ENCODE results near the gene APH1B. TPM values are rescaled to one million over a fixed set of nuclear protein-coding genes. Genes with fewer than 3 reads are reported as not detected.
A peak's percentile ranks its signal among the peaks of the same experiment; 100 is the strongest.

The APH1B gene
- total and polyA plus RNA-seq, 3 experiments from 2014 or later = 6.7 to 13.1 (median 9.2) TPM

- ChIA-PET POLR2A (no interaction called here), CTCF (no interaction called here)
- no peak for DNase-seq
- H3K27me3 Mint-ChIP-seq = peaks cover 10 to 23% of the 10 kb centered on the region in 2 donors
- no peaks in the 10 kb centered on the region for H3K4me1 ChIP-seq (ENCODE audit: insufficient read depth, low read length)
- no peaks in the 10 kb centered on the region for H3K36me3 ChIP-seq (ENCODE audit: insufficient read depth, low read length)
- no peak overlapping the region for H3K4me3 Mint-ChIP-seq
- no peak overlapping the region for H3K27ac Mint-ChIP-seq
- H3K27ac ChIP-seq (ENCODE audit: low read depth, low read length) = no peak overlapping the region
- no peaks in the 10 kb centered on the region for H3K4me1 Mint-ChIP-seq
- H3K9me3 ChIP-seq (ENCODE audit: low read length) = no peaks in the 10 kb centered on the region
- no peaks in the 10 kb centered on the region for H3K27me3 ChIP-seq (ENCODE audit: insufficient read depth, low read length, poor library complexity, severe bottlenecking)
- no peak overlapping the region for H3K4me3 ChIP-seq (ENCODE audit: low read length)
- no peaks in the 10 kb centered on the region for H3K36me3 Mint-ChIP-seq
- H3K9me3 Mint-ChIP-seq = peaks cover 0 to 3% (median 0%) of the 10 kb centered on the region in 5 donors
These were observed 73.8 kb downstream of the APH1B start for GRCh38 chr15:63351170-63351569.

- H3K36me3 ChIP-seq (ENCODE audit: insufficient read depth, low read length) = no peaks in the 10 kb centered on the region
- ChIA-PET CTCF (interaction anchor here (0.8 to 0.9 kb wide), 2 partner anchors 9 to 305 kb away, joined by 3 read pairs; no protein-coding TSS in a partner anchor), POLR2A (no interaction called here)
- H3K9me3 ChIP-seq (ENCODE audit: low read length) = no peaks in the 10 kb centered on the region
- Mint-ChIP-seq H3K4me3 (no peak overlapping the region), H3K27me3 (peaks cover 6 to 9% of the 10 kb centered on the region in 2 donors), H3K4me1 (no peaks in the 10 kb centered on the region), H3K36me3 (no peaks in the 10 kb centered on the region), H3K9me3 (peaks cover 0 to 3% (median 0%) of the 10 kb centered on the region in 5 donors), H3K27ac (peak overlapping the region in 1 of 8 donors; percentile 52)
- H3K4me3 ChIP-seq (ENCODE audit: low read length) = no peak overlapping the region
- no peaks in the 10 kb centered on the region for H3K4me1 ChIP-seq (ENCODE audit: insufficient read depth, low read length)
- no peaks in the 10 kb centered on the region for H3K27me3 ChIP-seq (ENCODE audit: insufficient read depth, low read length, poor library complexity, severe bottlenecking)
- H3K27ac ChIP-seq (ENCODE audit: low read depth, low read length) = no peak overlapping the region
- no peak for DNase-seq
These were observed 75.4 kb downstream of the APH1B start for GRCh38 chr15:63352808-63353207.

GRCh38 chr15:63353261-63353660 lies 75.9 kb downstream of the APH1B start:
- no peak overlapping the region for H3K27ac ChIP-seq (ENCODE audit: low read depth, low read length)
- Mint-ChIP-seq H3K36me3 (no peaks in the 10 kb centered on the region), H3K27ac (peak overlapping the region in 1 of 8 donors; percentile 52), H3K4me1 (no peaks in the 10 kb centered on the region), H3K27me3 (peaks cover 6 to 13% of the 10 kb centered on the region in 2 donors), H3K9me3 (peaks cover 0 to 3% (median 0%) of the 10 kb centered on the region in 5 donors), H3K4me3 (no peak overlapping the region)
- no peak overlapping the region for H3K4me3 ChIP-seq (ENCODE audit: low read length)
- CTCF ChIA-PET = interaction anchor here (0.5 to 0.9 kb wide), 3 partner anchors 8 to 305 kb away, joined by 3 read pairs; no protein-coding TSS in a partner anchor
- DNase-seq = no peak
- POLR2A ChIA-PET = no interaction called here
- no peaks in the 10 kb centered on the region for H3K9me3 ChIP-seq (ENCODE audit: low read length)
- no peaks in the 10 kb centered on the region for H3K27me3 ChIP-seq (ENCODE audit: insufficient read depth, low read length, poor library complexity, severe bottlenecking)
- H3K36me3 ChIP-seq (ENCODE audit: insufficient read depth, low read length) = no peaks in the 10 kb centered on the region
- no peaks in the 10 kb centered on the region for H3K4me1 ChIP-seq (ENCODE audit: insufficient read depth, low read length)

GRCh38 chr15:63353887-63354286 lies 76.5 kb downstream of the APH1B start:
- Mint-ChIP-seq H3K27me3 (peaks cover 6 to 16% of the 10 kb centered on the region in 2 donors), H3K9me3 (peaks cover 0 to 3% (median 0%) of the 10 kb centered on the region in 5 donors), H3K27ac (no peak overlapping the region), H3K4me3 (no peak overlapping the region), H3K4me1 (no peaks in the 10 kb centered on the region), H3K36me3 (no peaks in the 10 kb centered on the region)
- Histone ChIP-seq H3K27ac (ENCODE audit: low read depth, low read length) (no peak overlapping the region), H3K9me3 (ENCODE audit: low read length) (no peaks in the 10 kb centered on the region), H3K27me3 (ENCODE audit: insufficient read depth, low read length, poor library complexity, severe bottlenecking) (no peaks in the 10 kb centered on the region), H3K36me3 (ENCODE audit: insufficient read depth, low read length) (no peaks in the 10 kb centered on the region), H3K4me3 (ENCODE audit: low read length) (no peak overlapping the region), H3K4me1 (ENCODE audit: insufficient read depth, low read length) (no peaks in the 10 kb centered on the region)
- ChIA-PET CTCF (interaction anchor here (0.5 to 0.9 kb wide), 3 partner anchors 8 to 306 kb away, joined by 3 read pairs; no protein-coding TSS in a partner anchor), POLR2A (no interaction called here)
- no peak for DNase-seq

GRCh38 chr15:63354821-63355650 lies 77.6 kb downstream of the APH1B start:
- CTCF ChIA-PET = no interaction called here
- Histone ChIP-seq H3K9me3 (ENCODE audit: low read length) (no peaks in the 10 kb centered on the region), H3K36me3 (ENCODE audit: insufficient read depth, low read length) (no peaks in the 10 kb centered on the region), H3K4me1 (ENCODE audit: insufficient read depth, low read length) (no peaks in the 10 kb centered on the region), H3K4me3 (ENCODE audit: low read length) (no peak overlapping the region), H3K27ac (ENCODE audit: low read depth, low read length) (no peak overlapping the region), H3K27me3 (ENCODE audit: insufficient read depth, low read length, poor library complexity, severe bottlenecking) (no peaks in the 10 kb centered on the region)
- Mint-ChIP-seq H3K27me3 (peaks cover 6 to 16% of the 10 kb centered on the region in 2 donors), H3K4me1 (no peaks in the 10 kb centered on the region), H3K9me3 (peaks cover 0 to 3% (median 0%) of the 10 kb centered on the region in 5 donors), H3K36me3 (no peaks in the 10 kb centered on the region), H3K27ac (peak overlapping the region in 1 of 8 donors; percentile 12), H3K4me3 (no peak overlapping the region)
- POLR2A ChIA-PET = no interaction called here
- no peak for DNase-seq

GRCh38 chr15:63357061-63357460 lies 79.7 kb downstream of the APH1B start:
- no peaks in the 10 kb centered on the region for H3K4me1 Mint-ChIP-seq
- DNase-seq = no peak
- no peak overlapping the region for H3K27ac ChIP-seq (ENCODE audit: low read depth, low read length)
- POLR2A ChIA-PET = no interaction called here
- no peaks in the 10 kb centered on the region for H3K27me3 ChIP-seq (ENCODE audit: insufficient read depth, low read length, poor library complexity, severe bottlenecking)
- CTCF ChIA-PET = no interaction called here
- H3K9me3 ChIP-seq (ENCODE audit: low read length) = no peaks in the 10 kb centered on the region
- no peaks in the 10 kb centered on the region for H3K36me3 Mint-ChIP-seq
- H3K9me3 Mint-ChIP-seq = peaks cover 0 to 3% (median 0%) of the 10 kb centered on the region in 5 donors
- no peaks in the 10 kb centered on the region for H3K36me3 ChIP-seq (ENCODE audit: insufficient read depth, low read length)
- H3K27me3 Mint-ChIP-seq = peaks cover 8 to 27% of the 10 kb centered on the region in 2 donors
- no peak overlapping the region for H3K4me3 Mint-ChIP-seq
- H3K4me1 ChIP-seq (ENCODE audit: insufficient read depth, low read length) = no peaks in the 10 kb centered on the region
- no peak overlapping the region for H3K4me3 ChIP-seq (ENCODE audit: low read length)
- H3K27ac Mint-ChIP-seq = peak overlapping the region in 1 of 8 donors; percentile 47

- H3K4me1 Mint-ChIP-seq = no peaks in the 10 kb centered on the region
- CTCF ChIA-PET = no interaction called here
- no peak overlapping the region for H3K4me3 Mint-ChIP-seq
These were observed 80.3 kb downstream of the APH1B start for GRCh38 chr15:63357731-63358130.

GRCh38 chr15:63358241-63359029 lies 81.0 kb downstream of the APH1B start:
- Mint-ChIP-seq H3K36me3 (no peaks in the 10 kb centered on the region), H3K4me1 (no peaks in the 10 kb centered on the region), H3K4me3 (no peak overlapping the region), H3K27me3 (peaks cover 10 to 33% of the 10 kb centered on the region in 2 donors), H3K27ac (no peak overlapping the region), H3K9me3 (peaks cover 0 to 3% (median 0%) of the 10 kb centered on the region in 5 donors)
- Histone ChIP-seq H3K36me3 (ENCODE audit: insufficient read depth, low read length) (no peaks in the 10 kb centered on the region), H3K27me3 (ENCODE audit: insufficient read depth, low read length, poor library complexity, severe bottlenecking) (no peaks in the 10 kb centered on the region), H3K9me3 (ENCODE audit: low read length) (no peaks in the 10 kb centered on the region), H3K4me1 (ENCODE audit: insufficient read depth, low read length) (no peaks in the 10 kb centered on the region), H3K27ac (ENCODE audit: low read depth, low read length) (no peak overlapping the region), H3K4me3 (ENCODE audit: low read length) (no peak overlapping the region)
- POLR2A ChIA-PET = no interaction called here
- CTCF ChIA-PET = no interaction called here
- DNase-seq = no peak

More at GRCh38 chr15:63357731-63358130, 80.3 kb downstream of the APH1B start:
- H3K36me3 Mint-ChIP-seq = no peaks in the 10 kb centered on the region
- Histone ChIP-seq H3K27me3 (ENCODE audit: insufficient read depth, low read length, poor library complexity, severe bottlenecking) (no peaks in the 10 kb centered on the region), H3K4me3 (ENCODE audit: low read length) (no peak overlapping the region), H3K27ac (ENCODE audit: low read depth, low read length) (no peak overlapping the region), H3K4me1 (ENCODE audit: insufficient read depth, low read length) (no peaks in the 10 kb centered on the region), H3K9me3 (ENCODE audit: low read length) (no peaks in the 10 kb centered on the region), H3K36me3 (ENCODE audit: insufficient read depth, low read length) (no peaks in the 10 kb centered on the region)
- H3K27me3 Mint-ChIP-seq = peaks cover 8 to 27% of the 10 kb centered on the region in 2 donors
- H3K27ac Mint-ChIP-seq = no peak overlapping the region
- peaks cover 0 to 3% (median 0%) of the 10 kb centered on the region in 5 donors for H3K9me3 Mint-ChIP-seq
- DNase-seq = no peak
- POLR2A ChIA-PET = no interaction called here
